ENCODE data around the gene STX7. TPM values are rescaled to one million over a fixed set of nuclear protein-coding genes. Genes with fewer than 3 reads are reported as not detected.

STX7 gene
- total RNA-seq, 1 donor from 2014 or later, result 30.0 TPM

DNA sequence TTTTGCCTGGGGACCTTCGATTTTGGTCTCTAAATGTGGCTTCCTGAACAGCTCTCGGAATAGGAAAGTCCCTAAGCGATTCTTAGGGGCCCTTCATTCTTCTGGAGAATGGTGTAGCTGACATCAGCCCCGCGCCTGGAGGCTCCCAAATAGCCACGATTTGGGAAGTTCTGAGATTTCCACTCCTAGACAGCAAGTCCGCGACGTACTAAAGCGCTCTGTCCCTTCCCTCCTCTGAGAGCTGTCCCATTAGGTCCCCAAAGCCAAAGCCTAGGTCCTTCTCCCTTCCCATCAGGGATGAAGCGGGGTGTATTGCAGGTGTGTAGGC, 112.4 kb downstream of the STX7 start:
- no peak for DNase-seq (ENCODE audit: low read depth, low spot score)
- Mint-ChIP-seq H3K4me3 (peak overlapping the region; percentile 91), H3K4me1 (peaks cover 43% of the 10 kb centered on the region), H3K9me3 (peaks cover 6% of the 10 kb centered on the region), H3K27ac (ENCODE audit: unreplicated experiment) (peak overlapping the region; percentile 73), H3K36me3 (ENCODE audit: low read depth) (peaks cover 11% of the 10 kb centered on the region), H3K27me3 (ENCODE audit: low read depth) (peaks cover 45% of the 10 kb centered on the region)
- TF ChIP-seq CTCF (conservative IDR thresholded peaks at IDR 0.05), result no peak

DNA sequence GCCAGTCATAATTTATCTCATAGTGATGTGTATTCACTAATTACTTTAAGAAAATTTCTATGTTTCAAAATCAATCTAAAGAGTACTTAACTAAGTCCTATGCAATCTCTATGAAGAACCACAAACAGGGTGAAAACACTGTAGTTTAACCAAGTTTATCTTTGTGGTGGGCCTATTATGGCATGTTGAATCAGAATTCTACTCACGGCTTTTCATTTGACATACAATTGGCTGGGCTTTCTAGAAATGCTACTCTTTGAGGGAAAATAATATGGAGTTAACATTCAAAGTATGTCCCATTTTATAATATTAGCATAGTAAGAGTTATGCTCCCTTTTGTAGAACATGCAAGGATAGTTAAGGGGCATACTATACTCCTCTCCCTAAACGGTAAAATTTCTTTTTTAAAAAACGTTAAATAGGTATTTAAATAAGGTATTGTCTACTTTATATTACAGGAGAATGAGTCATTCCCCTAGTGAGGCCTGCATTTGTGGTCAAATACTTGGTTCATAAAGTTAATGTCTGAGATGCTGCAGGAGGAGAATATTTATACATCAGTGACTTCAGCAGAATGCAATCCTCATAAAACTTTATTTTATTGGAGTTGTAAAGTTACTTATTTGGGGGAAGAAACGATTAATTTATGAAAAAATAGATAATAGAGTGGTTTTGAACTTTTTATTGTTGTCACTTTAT, 113.4 kb downstream of the STX7 start:
- Mint-ChIP-seq H3K36me3 (ENCODE audit: low read depth) (peaks cover 21% of the 10 kb centered on the region), H3K4me3 (peak overlapping the region; percentile 91), H3K27me3 (ENCODE audit: low read depth) (peaks cover 45% of the 10 kb centered on the region), H3K4me1 (peaks cover 47% of the 10 kb centered on the region), H3K27ac (ENCODE audit: unreplicated experiment) (no peak overlapping the region), H3K9me3 (peaks cover 15% of the 10 kb centered on the region)
- no peak for TF ChIP-seq CTCF (conservative IDR thresholded peaks at IDR 0.05)
- no peak for DNase-seq (ENCODE audit: low read depth, low spot score)

Other genes starting within 250 kb of the STX7 start
- 83.6 and 89.4 TPM in 2 replicates for gene MOXD1, start 111.6 kb downstream of the STX7 start, total RNA-seq
- not detected in 2 replicates for gene TAAR9, start 25.2 kb upstream of the STX7 start, total RNA-seq
- not detected in 2 replicates for gene TAAR8, start 39.6 kb upstream of the STX7 start, total RNA-seq
- not detected in 2 replicates for gene TAAR6, start 57.2 kb upstream of the STX7 start, total RNA-seq
- not detected in 2 replicates for gene TAAR5, start 76.6 kb upstream of the STX7 start, total RNA-seq
- gene TAAR2, start 111.2 kb upstream of the STX7 start, total RNA-seq, result not detected in 2 replicates
- gene TAAR1, start 146.1 kb upstream of the STX7 start, total RNA-seq, result not detected in 2 replicates
- not detected in 2 replicates for gene VNN1, start 200.9 kb upstream of the STX7 start, total RNA-seq
- not detected in 2 replicates for gene VNN2, start 244.8 kb upstream of the STX7 start, total RNA-seq